T-helper 2 cell treated with Interferon-gamma antibody and Interleukin-4, amounts not matched to agents 100 ng/mL and 5 ng/mL, for 36 hours (primary cell): ENCODE measurements around the gene ERC1. TPM values are rescaled to one million over a fixed set of nuclear protein-coding genes. Genes with fewer than 3 reads are reported as not detected.

ENCODE experiments used
- total RNA-seq: library from RNA; stranded (reverse); gene quantifications from 2 replicates; pipeline ENCODE4 v1.2.3, GENCODE V29; 2022

The ERC1 gene
- total RNA-seq, 1 donor from 2014 or later, result 51.5 TPM

Other genes with a start within 250 kb of the ERC1 start
- gene WNK1, start 238.6 kb upstream of the ERC1 start, total RNA-seq, result 155 and 170 TPM in 2 replicates
- 17.1 TPM in 2 replicates for gene RAD52, start 41.5 kb upstream of the ERC1 start, total RNA-seq